WTC11 (cell line): Measurements from ENCODE around the gene ZNF22. TPM values are rescaled to one million over a fixed set of nuclear protein-coding genes. Genes with fewer than 3 reads are reported as not detected.
A peak's percentile ranks its signal among the peaks of the same experiment; 100 is the strongest.

Experiments
- ATAC-seq: fragments of 200-7000 bp; cut with Tn5 transposase; 2 replicates; pipeline ENCODE4 v1.10.0; 2021; ENCODE audit warnings: mild to moderate bottlenecking, moderate library complexity
- CTCF ChIA-PET: fragments of 300-600 bp; sonication (Branson Sonifier 250); formaldehyde crosslinking; loops from one replicate; lab custom pipeline; 2021; ENCODE audit warnings: antibody characterized with exemption; lab: Charles Lee
- POLR2A ChIA-PET: fragments of 350-600 bp; sonication (Branson Sonifier 250); formaldehyde crosslinking; loops from one replicate; lab custom pipeline; 2021; ENCODE audit warnings: antibody characterized with exemption; lab: Charles Lee
- DNase-seq: peaks from one replicate; pipeline ENCODE4 v3.0.0; 2021; ENCODE audit warnings: low spot score
- H3K27ac Mint-ChIP-seq: 2 replicates; pipeline ENCODE4 v1.8.0; 2021; ENCODE audit warnings: mixed read lengths
- H3K27me3 Mint-ChIP-seq: 2 replicates; pipeline ENCODE4 v1.8.0; 2021; ENCODE audit warnings: low read depth, mild to moderate bottlenecking, moderate library complexity, mixed read lengths
- H3K36me3 Mint-ChIP-seq: 2 replicates; pipeline ENCODE4 v1.8.0; 2021; ENCODE audit warnings: mixed read lengths
- H3K4me1 Mint-ChIP-seq: 2 replicates; pipeline ENCODE4 v1.8.0; 2022; ENCODE audit warnings: mixed read lengths
- H3K4me3 Mint-ChIP-seq: 2 replicates; pipeline ENCODE4 v1.8.0; 2021; ENCODE audit warnings: mild to moderate bottlenecking, moderate library complexity, mixed read lengths
- H3K9me3 Mint-ChIP-seq: 2 replicates; pipeline ENCODE4 v1.8.0; 2021; ENCODE audit warnings: mixed read lengths
- CBFB ChIP-seq: sonication (generic); formaldehyde crosslinking; IDR thresholded peaks from 2 replicates; pipeline ENCODE4 v1.8.1; 2022; ENCODE audit warnings: mild to moderate bottlenecking, low read depth, missing genetic modification reagents
- CREB1 ChIP-seq: sonication (generic); formaldehyde crosslinking; IDR thresholded peaks from 2 replicates; pipeline ENCODE4 v1.8.0; 2023; ENCODE audit warnings: mild to moderate bottlenecking, missing genetic modification reagents
- ESRRA ChIP-seq: sonication (generic); formaldehyde crosslinking; IDR thresholded peaks from 2 replicates; pipeline ENCODE4 v1.8.1; 2022; ENCODE audit warnings: mild to moderate bottlenecking, missing genetic modification reagents, borderline replicate concordance
- FOXK1 ChIP-seq: sonication (generic); formaldehyde crosslinking; IDR thresholded peaks from 2 replicates; pipeline ENCODE4 v1.8.0; 2022; ENCODE audit warnings: mild to moderate bottlenecking, moderate library complexity, missing genetic modification reagents
- JAZF1 ChIP-seq: fragments of 250-450 bp; sonication (Bioruptor Pico); IDR thresholded peaks from 2 replicates; pipeline ENCODE4 v1.9.0; 2021; ENCODE audit warnings: moderate library complexity, mild to moderate bottlenecking, inconsistent platforms
- JUN ChIP-seq: sonication (generic); formaldehyde crosslinking; IDR thresholded peaks from 2 replicates; pipeline ENCODE4 v1.8.0; 2023; ENCODE audit warnings: mild to moderate bottlenecking, missing genetic modification reagents
- MYBL2 ChIP-seq: sonication (generic); formaldehyde crosslinking; IDR thresholded peaks from 2 replicates; pipeline ENCODE4 v1.8.1; 2023; ENCODE audit warnings: mild to moderate bottlenecking, moderate library complexity, missing genetic modification reagents
- NFATC4 ChIP-seq: fragments of 250-450 bp; sonication (Bioruptor Pico); IDR thresholded peaks from 2 replicates; pipeline ENCODE4 v1.9.0; 2021; ENCODE audit warnings: mild to moderate bottlenecking
- NR1H2 ChIP-seq: sonication (generic); formaldehyde crosslinking; IDR thresholded peaks from 2 replicates; pipeline ENCODE4 v1.9.0; 2021; ENCODE audit warnings: mild to moderate bottlenecking, moderate library complexity, missing genetic modification reagents
- NR3C1 ChIP-seq: sonication (generic); formaldehyde crosslinking; conservative IDR thresholded peaks from 2 replicates; pipeline ENCODE4 v1.8.1; 2023; ENCODE audit warnings: low read depth, mild to moderate bottlenecking, missing genetic modification reagents
- SMAD3 ChIP-seq: sonication (generic); formaldehyde crosslinking; IDR thresholded peaks from 2 replicates; pipeline ENCODE4 v1.8.0; 2022; ENCODE audit warnings: missing genetic modification reagents, mild to moderate bottlenecking, borderline replicate concordance
- SMAD4 ChIP-seq: sonication (generic); formaldehyde crosslinking; IDR thresholded peaks from 2 replicates; pipeline ENCODE4 v1.8.0; 2022; ENCODE audit warnings: mild to moderate bottlenecking, missing genetic modification reagents
- SOX15 ChIP-seq: fragments of 250-450 bp; sonication (Bioruptor Pico); IDR thresholded peaks from 2 replicates; pipeline ENCODE4 v1.9.0; 2021; ENCODE audit warnings: mild to moderate bottlenecking
- SP1 ChIP-seq: sonication (generic); formaldehyde crosslinking; conservative IDR thresholded peaks from 2 replicates; pipeline ENCODE4 v1.8.1; 2022; ENCODE audit warnings: missing genetic modification reagents
- TP53 ChIP-seq: sonication (generic); formaldehyde crosslinking; IDR thresholded peaks from 2 replicates; pipeline ENCODE4 v1.8.1; 2023; ENCODE audit warnings: mild to moderate bottlenecking, missing genetic modification reagents
- ZNF219 ChIP-seq: sonication (generic); formaldehyde crosslinking; IDR thresholded peaks from 2 replicates; pipeline ENCODE4 v1.8.0; 2023; ENCODE audit warnings: missing genetic modification reagents, mild to moderate bottlenecking, borderline replicate concordance
- ZNF232 ChIP-seq: sonication (generic); formaldehyde crosslinking; IDR thresholded peaks from 2 replicates; pipeline ENCODE4 v1.8.0; 2022; ENCODE audit warnings: mild to moderate bottlenecking, missing genetic modification reagents
- ZNF263 ChIP-seq: sonication (generic); formaldehyde crosslinking; IDR thresholded peaks from 2 replicates; pipeline ENCODE4 v1.8.1; 2022; ENCODE audit warnings: low read depth, mild to moderate bottlenecking, moderate library complexity, missing genetic modification reagents
- ZNF671 ChIP-seq: fragments of 250-450 bp; sonication (Bioruptor Pico); IDR thresholded peaks from 2 replicates; pipeline ENCODE4 v1.8.0; 2021; ENCODE audit warnings: mild to moderate bottlenecking
- total RNA-seq: library from RNA; stranded (reverse); gene quantifications from 3 replicates; pipeline ENCODE4 v1.2.3, GENCODE V29; 2021
- TF ChIP-seq, protein P1 (sequence below): sonication (generic); formaldehyde crosslinking; IDR thresholded peaks from 2 replicates; pipeline ENCODE4 v1.8.0; 2023; ENCODE audit warnings: missing genetic modification reagents, mild to moderate bottlenecking, borderline replicate concordance
- TF ChIP-seq, protein P2 (sequence below): sonication (generic); formaldehyde crosslinking; IDR thresholded peaks from 2 replicates; pipeline ENCODE4 v1.8.1; 2023; ENCODE audit warnings: mild to moderate bottlenecking, missing genetic modification reagents
- TF ChIP-seq, protein P3 (sequence below): fragments of 250-450 bp; sonication (Bioruptor Pico); IDR thresholded peaks from 2 replicates; pipeline ENCODE4 v2.1.2; 2022; ENCODE audit warnings: mild to moderate bottlenecking, moderate library complexity
- TF ChIP-seq, protein P4 (sequence below): sonication (generic); formaldehyde crosslinking; IDR thresholded peaks from 2 replicates; pipeline ENCODE4 v1.8.1; 2023; ENCODE audit warnings: mild to moderate bottlenecking, missing genetic modification reagents, borderline replicate concordance

ZNF22 gene
- total RNA-seq, 1 experiment from 2014 or later, result 31.0 TPM

DNA sequence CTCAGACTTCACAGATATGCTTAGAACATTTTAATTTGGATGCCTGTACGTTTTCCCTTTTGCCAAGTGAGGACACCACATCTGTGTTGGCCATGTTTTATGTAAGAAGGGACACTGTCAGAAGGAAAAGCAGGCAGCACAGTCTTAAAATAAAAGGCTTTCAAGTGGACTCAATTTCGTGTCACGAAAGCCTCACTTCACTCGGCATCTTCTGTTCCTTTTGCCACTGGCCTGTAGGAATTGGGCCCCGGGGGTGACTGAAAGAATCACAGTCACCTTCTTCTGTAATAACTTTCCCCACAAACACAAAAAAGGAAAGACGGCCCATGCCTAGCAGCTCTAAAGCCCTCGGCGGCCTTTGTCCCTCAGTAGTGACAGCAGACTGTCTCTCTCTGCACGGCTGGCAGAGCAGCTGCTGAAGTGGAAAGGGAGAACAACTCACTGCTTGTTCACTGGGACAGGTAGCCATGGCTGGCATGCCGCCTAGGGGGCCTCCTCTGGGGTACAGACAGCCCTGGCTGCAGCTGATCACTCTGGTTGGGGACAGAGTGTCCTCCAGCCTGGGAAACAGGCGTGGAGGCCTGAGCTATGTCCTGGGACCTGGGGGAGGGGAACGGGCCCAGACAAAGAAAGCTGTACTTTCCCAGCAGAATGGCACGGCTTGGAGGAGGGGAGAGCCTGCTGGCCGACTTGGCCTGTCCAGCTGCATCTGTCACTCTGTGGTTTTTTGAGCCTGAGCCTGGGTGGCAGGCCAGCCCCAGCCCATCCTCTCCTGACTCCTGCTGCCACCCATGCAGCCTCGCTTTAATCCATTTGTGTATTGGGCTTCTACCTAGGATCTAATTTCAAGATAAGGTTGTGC, 36.7 kb upstream of the ZNF22 start (continued):
- TF ChIP-seq, protein P1, sequence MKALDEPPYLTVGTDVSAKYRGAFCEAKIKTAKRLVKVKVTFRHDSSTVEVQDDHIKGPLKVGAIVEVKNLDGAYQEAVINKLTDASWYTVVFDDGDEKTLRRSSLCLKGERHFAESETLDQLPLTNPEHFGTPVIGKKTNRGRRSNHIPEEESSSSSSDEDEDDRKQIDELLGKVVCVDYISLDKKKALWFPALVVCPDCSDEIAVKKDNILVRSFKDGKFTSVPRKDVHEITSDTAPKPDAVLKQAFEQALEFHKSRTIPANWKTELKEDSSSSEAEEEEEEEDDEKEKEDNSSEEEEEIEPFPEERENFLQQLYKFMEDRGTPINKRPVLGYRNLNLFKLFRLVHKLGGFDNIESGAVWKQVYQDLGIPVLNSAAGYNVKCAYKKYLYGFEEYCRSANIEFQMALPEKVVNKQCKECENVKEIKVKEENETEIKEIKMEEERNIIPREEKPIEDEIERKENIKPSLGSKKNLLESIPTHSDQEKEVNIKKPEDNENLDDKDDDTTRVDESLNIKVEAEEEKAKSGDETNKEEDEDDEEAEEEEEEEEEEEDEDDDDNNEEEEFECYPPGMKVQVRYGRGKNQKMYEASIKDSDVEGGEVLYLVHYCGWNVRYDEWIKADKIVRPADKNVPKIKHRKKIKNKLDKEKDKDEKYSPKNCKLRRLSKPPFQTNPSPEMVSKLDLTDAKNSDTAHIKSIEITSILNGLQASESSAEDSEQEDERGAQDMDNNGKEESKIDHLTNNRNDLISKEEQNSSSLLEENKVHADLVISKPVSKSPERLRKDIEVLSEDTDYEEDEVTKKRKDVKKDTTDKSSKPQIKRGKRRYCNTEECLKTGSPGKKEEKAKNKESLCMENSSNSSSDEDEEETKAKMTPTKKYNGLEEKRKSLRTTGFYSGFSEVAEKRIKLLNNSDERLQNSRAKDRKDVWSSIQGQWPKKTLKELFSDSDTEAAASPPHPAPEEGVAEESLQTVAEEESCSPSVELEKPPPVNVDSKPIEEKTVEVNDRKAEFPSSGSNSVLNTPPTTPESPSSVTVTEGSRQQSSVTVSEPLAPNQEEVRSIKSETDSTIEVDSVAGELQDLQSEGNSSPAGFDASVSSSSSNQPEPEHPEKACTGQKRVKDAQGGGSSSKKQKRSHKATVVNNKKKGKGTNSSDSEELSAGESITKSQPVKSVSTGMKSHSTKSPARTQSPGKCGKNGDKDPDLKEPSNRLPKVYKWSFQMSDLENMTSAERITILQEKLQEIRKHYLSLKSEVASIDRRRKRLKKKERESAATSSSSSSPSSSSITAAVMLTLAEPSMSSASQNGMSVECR (CRISPR knock-in tag), result no peak
- no peak for TF ChIP-seq NFATC4
- TF ChIP-seq SP1 (CRISPR knock-in tag), result no peak

DNA sequence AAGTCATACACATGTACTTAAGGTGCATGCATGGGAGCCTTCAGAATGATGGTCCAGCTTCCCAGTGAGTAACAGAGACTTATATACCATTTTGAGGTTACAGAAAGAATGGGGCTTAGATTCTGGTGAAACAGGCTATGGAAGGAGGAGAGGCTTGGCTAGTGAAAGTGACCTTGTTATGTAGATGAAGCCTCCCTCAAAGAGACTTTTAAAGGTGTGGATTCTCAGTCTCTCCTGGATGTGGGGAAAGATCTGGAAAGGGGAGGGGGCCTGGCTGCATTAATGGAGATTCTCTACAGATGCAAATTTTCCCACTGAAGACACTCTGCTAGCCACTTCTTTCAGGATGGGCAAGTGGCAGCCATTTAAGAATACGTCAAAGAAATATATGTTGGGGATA, 35.6 kb upstream of the ZNF22 start:
- Mint-ChIP-seq H3K4me1 (peaks cover 83% of the 10 kb centered on the region), H3K4me3 (peak overlapping the region; percentile 32; the same call in 1 of the 2 replicates), H3K9me3 (no peaks in the 10 kb centered on the region), H3K27me3 (peaks cover 7% of the 10 kb centered on the region), H3K27ac (peak overlapping the region; percentile 69), H3K36me3 (peaks cover 11% of the 10 kb centered on the region)
- POLR2A ChIA-PET, result no interaction called here
- TF ChIP-seq ZNF219 (CRISPR knock-in tag) (no peak), CREB1 (CRISPR knock-in tag) (no peak), ZNF263 (no peak), MYBL2 (CRISPR knock-in tag) (no peak), CBFB (no peak), NR1H2 (no peak), ESRRA (CRISPR knock-in tag) (no peak), NR3C1 (CRISPR knock-in tag) (no peak), SMAD4 (CRISPR knock-in tag) (no peak), TP53 (CRISPR knock-in tag) (no peak), ZNF671 (CRISPR knock-in tag) (no peak), ZNF232 (CRISPR knock-in tag) (no peak), JUN (no peak), SMAD3 (no peak), JAZF1 (CRISPR knock-in tag) (no peak)
- TF ChIP-seq, protein P2, sequence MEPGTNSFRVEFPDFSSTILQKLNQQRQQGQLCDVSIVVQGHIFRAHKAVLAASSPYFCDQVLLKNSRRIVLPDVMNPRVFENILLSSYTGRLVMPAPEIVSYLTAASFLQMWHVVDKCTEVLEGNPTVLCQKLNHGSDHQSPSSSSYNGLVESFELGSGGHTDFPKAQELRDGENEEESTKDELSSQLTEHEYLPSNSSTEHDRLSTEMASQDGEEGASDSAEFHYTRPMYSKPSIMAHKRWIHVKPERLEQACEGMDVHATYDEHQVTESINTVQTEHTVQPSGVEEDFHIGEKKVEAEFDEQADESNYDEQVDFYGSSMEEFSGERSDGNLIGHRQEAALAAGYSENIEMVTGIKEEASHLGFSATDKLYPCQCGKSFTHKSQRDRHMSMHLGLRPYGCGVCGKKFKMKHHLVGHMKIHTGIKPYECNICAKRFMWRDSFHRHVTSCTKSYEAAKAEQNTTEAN, result no peak
- CTCF ChIA-PET, result interaction anchor here (0.9 to 3.6 kb wide), 9 partner anchors 8 to 40 kb away, joined by 3 to 25 read pairs (median 7); no protein-coding TSS in a partner anchor
- ATAC-seq, result peak; percentile 41
- no peak for DNase-seq

DNA sequence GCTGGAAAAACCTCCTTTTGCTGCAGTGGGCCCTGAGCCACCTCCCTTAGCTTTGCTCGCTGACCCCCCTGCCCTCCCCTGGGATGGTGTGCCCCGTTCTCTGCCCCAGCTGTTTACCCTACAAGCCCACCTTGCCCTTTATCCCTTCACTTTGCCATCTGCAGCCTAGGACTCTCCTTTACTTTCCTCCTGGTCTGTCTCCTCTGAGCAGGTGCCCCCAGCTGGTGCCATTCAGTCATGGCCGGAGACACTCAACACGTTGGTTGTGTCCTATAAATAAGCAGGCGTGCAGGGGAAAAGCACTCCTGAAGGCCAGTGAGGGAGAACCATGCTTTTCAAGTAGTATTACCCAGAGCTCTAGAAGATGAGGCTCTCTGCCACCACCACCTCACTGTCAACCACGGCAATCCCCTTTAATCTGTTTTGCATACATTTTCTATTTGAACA, 35.0 kb upstream of the ZNF22 start:
- DNase-seq (no peak), ATAC-seq (no peak)
- Mint-ChIP-seq H3K4me1 (peaks cover 77% of the 10 kb centered on the region), H3K36me3 (peaks cover 17% of the 10 kb centered on the region), H3K27me3 (peaks cover 2% of the 10 kb centered on the region), H3K9me3 (no peaks in the 10 kb centered on the region), H3K4me3 (no peak overlapping the region; the same call in 1 of the 2 replicates), H3K27ac (peak overlapping the region; percentile 88)
- ChIA-PET POLR2A (no interaction called here), CTCF (interaction anchor here (0.9 to 3.6 kb wide), 8 partner anchors 8 to 33 kb away, joined by 3 to 25 read pairs (median 7); no protein-coding TSS in a partner anchor)
- TF ChIP-seq, protein P3, sequence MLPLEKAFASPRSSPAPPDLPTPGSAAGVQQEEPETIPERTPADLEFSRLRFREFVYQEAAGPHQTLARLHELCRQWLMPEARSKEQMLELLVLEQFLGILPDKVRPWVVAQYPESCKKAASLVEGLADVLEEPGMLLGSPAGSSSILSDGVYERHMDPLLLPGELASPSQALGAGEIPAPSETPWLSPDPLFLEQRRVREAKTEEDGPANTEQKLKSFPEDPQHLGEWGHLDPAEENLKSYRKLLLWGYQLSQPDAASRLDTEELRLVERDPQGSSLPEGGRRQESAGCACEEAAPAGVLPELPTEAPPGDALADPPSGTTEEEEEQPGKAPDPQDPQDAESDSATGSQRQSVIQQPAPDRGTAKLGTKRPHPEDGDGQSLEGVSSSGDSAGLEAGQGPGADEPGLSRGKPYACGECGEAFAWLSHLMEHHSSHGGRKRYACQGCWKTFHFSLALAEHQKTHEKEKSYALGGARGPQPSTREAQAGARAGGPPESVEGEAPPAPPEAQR (CRISPR knock-in tag), result no peak
- TF ChIP-seq SOX15 (no peak), FOXK1 (CRISPR knock-in tag) (no peak)
- TF ChIP-seq, protein P4, sequence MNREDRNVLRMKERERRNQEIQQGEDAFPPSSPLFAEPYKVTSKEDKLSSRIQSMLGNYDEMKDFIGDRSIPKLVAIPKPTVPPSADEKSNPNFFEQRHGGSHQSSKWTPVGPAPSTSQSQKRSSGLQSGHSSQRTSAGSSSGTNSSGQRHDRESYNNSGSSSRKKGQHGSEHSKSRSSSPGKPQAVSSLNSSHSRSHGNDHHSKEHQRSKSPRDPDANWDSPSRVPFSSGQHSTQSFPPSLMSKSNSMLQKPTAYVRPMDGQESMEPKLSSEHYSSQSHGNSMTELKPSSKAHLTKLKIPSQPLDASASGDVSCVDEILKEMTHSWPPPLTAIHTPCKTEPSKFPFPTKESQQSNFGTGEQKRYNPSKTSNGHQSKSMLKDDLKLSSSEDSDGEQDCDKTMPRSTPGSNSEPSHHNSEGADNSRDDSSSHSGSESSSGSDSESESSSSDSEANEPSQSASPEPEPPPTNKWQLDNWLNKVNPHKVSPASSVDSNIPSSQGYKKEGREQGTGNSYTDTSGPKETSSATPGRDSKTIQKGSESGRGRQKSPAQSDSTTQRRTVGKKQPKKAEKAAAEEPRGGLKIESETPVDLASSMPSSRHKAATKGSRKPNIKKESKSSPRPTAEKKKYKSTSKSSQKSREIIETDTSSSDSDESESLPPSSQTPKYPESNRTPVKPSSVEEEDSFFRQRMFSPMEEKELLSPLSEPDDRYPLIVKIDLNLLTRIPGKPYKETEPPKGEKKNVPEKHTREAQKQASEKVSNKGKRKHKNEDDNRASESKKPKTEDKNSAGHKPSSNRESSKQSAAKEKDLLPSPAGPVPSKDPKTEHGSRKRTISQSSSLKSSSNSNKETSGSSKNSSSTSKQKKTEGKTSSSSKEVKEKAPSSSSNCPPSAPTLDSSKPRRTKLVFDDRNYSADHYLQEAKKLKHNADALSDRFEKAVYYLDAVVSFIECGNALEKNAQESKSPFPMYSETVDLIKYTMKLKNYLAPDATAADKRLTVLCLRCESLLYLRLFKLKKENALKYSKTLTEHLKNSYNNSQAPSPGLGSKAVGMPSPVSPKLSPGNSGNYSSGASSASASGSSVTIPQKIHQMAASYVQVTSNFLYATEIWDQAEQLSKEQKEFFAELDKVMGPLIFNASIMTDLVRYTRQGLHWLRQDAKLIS (CRISPR knock-in tag), result no peak
